IPS DF 4.7 (cell line): ENCODE results near the gene YJEFN3.

Source experiments
- DNase-seq: peaks from one replicate; pipeline ENCODE4 v3.0.0-alpha.2; 2013; ENCODE audit warnings: low spot score; ENCODE audit errors: extremely low read depth

The YJEFN3 gene

GRCh38 chr19:19498255-19498991 lies 30.3 kb upstream of the YJEFN3 start:
- DNase-seq, result no peak

DNA sequence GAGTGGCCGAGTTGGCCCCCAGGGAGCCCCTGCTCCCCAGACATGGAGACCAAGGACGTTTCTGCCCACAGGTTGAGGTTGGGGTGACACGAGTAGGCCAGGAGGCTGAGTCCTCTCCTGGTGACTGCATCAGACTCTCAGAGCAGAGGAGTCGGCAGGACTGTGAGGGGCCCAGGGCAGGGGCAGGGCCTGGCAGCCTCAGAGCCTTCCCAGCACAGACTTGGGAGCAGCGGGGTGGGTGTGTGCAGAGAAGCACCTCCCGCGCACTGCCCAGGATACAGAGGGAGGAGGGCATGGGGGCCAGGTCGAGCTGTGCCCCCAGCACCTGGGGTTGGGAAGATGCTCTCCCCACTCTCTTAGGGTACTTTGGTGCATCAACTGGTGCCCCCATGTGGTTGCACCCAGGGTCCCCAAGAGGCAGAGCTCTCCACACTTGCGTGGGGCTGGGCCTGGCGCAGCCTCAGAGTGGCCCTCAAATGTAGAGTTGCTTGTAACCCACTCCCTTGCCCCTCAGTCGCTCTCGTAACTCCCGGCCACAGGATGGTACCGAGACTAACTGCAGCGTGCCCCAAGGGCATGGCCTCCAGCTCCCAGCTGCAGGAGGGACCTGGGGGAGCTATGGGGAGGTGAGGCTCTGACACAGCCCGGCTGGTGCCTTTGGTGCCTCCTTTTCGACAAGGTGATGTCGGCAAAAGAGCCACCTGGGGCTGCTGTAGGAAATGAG lies 29.3 kb upstream of the YJEFN3 start:
- DNase-seq, result no peak

GRCh38 chr19:19500975-19501644 lies 27.6 kb upstream of the YJEFN3 start:
- DNase-seq, result no peak

DNA sequence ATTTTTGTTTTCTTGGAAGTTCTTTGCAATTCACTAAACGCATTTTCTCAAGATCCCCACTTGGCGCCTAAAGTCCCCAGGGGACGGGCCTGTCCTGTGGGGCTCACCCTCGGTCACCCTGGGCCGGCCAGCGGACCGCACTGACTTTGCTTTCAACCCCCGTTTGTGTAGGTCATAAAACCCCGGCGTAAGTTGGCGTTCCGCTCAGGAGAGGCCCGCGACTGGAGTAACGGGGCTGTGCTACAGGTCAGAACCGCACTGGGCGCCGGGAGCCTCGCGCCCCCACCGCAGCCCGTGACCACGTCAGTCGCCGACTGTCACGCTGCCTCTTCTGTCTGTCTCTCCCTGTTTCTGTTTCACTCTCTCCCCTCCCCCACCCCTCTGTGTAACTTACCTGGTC lies 26.9 kb upstream of the YJEFN3 start:
- DNase-seq, result no peak

- no peak for DNase-seq
Measured at GRCh38 chr19:19502281-19502680, 26.4 kb upstream of the YJEFN3 start.

DNA sequence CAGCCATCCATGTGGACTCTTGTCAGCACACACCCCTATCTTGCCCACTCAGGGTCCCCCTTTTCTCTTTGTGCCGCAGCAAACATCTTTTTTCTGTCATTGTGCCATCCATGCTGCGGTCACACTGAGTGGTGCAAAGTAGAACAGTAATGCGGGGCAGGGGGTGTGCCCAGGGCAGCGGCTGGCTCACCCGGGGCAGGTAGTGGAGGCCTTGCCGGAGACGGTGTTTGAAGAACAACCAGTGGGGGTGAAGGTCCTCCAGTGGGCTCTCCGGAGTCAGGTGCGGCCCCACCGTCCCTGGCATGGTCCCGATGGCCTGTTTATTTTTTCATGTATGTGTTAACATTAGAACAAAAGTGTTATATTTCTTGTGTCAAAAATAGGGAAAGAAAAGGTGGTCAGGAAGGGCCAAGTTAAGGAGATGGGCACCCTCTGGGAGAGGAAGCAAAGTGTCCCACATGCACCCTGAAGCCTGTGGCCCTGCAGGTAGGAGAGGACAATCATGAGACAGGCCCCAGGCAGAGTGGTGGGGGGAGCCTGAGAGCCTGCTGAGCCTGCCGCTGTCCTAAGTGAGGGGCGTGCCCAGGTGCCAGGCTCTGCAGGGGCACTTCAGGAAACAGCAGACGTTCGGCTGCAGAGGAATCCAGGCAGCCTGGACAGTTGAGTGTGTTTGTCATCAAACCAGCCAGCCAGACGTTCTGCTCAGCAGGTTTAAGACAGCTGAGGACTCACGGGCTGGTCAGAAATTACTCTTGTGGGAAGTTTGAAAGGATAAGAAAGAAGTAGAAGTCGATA lies 25.7 kb upstream of the YJEFN3 start:
- DNase-seq, result no peak

DNA sequence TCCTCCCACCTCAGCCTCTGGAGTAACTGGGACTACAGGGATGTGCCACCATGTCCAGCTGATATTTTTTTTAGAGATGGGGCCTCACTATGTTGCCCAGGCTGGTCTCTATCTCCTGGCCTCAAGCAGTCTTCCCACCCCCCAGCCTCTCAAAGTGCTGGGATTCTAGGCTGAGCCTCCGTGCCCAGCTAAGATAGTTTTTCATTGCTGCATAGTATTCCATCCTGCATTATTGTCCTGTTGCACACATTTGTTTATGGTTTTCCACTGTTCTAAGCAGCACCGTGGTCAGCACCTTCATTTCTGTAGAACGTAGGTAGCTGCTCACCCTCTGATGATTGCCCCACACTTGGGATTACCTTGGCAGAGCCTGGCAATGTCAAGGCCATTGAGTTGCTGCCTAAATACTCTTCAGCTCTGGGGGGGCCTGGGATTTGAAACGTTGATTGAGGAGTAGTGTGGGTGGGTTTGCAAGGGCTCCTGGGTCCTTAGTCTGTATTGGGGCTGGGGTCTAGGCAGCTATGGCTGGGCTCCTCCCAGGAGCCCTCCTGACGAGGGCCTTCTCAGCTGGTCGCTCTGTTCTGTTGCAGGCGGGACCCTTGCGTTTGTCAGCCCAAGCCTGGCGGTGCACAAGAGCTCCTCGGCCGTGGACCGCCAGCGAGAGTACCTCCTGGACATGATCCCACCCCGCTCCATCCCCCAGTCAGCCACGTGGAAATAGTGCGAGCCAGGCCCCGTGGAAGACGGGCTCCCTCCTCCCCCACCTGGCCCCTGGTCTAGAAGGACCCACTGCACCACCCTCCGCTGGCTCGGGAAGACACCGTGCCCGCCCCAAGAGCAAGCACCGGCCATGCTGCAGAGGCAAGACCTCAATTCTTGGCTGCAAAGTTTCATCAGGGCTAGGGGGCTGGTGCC lies 23.7 kb upstream of the YJEFN3 start:
- DNase-seq, result no peak

DNA sequence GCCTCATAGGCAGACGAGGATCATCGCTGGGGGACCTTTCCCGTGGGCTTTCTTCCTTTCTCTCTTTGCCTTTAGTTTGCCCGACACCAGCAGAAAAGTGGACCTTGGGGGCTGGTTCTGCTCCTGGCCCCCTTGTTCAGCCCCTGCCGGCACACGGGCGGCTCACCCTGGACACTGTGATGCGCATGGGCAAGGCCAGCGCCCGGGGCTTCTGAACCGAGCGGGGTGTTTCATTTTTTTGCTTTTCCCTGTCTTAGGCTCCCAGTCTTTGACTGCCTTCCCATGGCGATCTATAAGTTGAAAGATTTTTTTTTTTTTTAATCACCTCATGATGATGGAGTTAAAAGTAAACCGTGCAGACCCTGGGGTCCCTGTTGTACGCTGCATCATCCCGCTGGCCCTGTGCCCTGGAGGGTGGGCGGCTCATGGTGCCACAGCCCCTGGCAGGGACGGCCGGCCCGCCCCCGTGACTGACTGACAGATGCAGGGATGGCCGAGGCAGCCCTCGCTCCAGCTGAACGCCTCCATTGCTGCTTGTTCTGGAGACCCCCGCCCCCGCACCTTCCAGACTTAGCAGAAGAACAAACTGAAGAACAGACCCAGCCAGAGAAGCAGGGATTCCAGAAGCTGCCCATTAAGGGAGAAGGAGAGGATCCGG lies 22.9 kb upstream of the YJEFN3 start:
- no peak for DNase-seq

DNA sequence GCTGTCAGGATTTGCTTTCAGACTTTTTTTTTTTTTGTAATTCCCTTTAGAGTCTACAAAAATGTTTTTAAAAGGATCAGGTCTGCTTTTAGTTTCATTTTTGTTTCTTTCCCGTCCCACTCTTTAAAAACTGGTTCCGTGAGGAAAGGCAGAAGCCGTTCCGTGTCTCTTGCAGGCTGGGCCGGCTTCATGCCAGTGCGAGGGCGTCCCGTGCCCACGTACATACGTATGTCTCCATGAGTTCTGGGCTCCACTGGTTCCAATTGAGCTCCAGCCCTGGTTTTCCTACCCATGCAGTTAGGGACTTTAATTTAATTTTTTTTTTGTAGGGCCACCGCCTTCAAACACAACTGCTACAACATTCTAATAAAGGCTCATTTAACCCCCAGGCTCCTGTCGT lies 22.1 kb upstream of the YJEFN3 start:
- DNase-seq, result no peak

DNA sequence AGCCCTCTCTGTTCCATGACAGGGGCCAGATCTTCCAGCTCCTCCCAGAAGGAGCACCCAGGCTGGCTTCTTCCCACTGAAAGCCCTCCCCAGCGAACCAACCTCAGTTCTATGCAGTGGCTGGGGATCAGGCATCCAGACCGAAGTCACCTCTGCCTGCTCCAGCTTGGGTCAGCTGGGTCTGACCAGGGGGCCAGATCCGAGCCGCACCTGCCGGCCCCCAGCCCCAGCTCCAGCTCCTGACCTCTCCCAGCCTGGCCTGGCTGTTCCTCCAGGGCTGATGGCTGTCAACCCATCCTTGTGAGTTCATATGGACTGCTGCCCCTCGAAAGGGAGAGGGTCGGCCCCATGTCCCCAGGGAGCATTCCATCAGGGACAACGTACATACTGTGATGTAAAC lies 21.4 kb upstream of the YJEFN3 start:
- DNase-seq, result no peak

DNA sequence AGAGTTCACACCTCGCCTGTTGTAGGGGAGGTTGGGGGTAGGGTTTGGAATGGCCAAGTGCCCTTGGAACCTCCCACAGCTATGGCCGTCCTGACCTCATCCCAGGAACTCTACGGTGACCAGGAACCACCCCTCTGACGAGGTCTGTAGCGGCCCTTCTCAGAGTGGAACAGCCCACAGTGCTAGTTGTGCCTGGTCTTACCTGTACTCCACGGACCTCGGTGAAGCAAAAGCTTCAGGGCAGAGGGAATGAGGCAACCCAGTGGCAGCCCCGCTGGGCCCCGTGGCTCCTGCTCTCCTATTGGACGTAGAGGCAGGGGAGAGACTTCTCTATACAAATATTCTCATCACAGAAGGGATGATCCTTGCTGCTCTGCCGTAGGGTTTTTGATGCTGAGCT lies 20.5 kb upstream of the YJEFN3 start:
- no peak for DNase-seq

GRCh38 chr19:19510432-19510831 lies 18.3 kb upstream of the YJEFN3 start:
- DNase-seq, result no peak

DNA sequence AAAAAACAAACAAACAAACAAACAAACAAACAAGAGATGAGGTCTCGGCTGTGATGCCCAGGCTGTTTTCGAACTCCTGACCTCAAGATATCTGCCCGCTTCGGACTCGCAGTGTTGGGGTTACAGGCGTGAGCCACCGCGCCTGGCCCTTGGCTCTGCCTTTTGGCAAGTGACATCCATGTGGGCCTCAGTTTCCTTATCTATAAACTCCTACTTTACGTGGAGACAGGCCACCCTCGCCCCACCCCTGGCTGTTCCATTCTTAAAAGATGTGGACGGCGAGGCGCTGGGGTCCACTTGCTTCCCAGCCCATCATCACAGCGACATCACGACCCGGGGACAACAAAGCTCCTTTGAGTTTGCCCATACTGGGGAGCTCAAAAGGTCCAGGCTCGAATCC lies 15.0 kb upstream of the YJEFN3 start:
- DNase-seq, result no peak

- no peak for DNase-seq
Measured at GRCh38 chr19:19514215-19514657, 14.5 kb upstream of the YJEFN3 start.

DNA sequence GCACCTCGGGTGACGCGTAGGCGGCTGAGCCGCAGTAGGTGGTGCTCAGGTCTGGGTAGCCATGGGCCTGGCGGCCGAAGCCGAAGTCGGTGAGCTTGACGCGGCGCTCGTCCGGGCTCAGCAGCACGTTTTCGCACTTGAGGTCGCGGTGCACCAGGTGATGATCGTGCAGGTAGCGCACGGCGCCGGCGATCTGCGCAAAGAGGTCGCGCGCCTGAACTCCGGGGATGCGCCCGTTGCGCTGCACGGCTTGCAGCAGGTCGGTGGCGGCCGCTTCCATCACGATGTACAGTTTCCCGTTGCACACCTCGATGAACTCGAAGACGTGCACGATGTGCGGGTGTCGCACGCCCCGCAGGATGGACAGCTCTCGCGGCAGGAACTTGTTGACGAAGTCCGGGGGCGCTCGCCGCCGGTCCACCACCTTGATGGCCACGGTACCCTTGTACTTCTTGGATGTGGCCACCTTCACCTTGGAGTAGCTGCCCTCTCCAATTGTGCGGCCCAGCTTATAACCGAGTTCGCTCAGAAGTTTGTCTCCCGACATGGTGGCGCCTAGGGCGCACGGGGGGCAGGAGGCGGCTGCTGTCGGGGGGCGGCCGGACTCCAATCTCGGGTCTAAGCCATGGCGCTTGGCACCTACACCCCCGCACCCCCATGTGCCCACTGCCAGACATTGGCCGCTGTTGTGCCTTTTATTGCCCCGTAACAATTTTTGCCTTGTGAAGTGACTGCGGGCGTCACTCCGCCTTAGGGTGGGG lies 13.7 kb upstream of the YJEFN3 start, which contains the start of gene TSSK6:
TSSK6 (minus strand) TSS at position 668 of the 761 bp plus-strand sequence; CDS start at position 547, 121 bp downstream.
- DNase-seq, result no peak

- DNase-seq, result peak; percentile 85
Measured at GRCh38 chr19:19515642-19516519, 12.8 kb upstream of the YJEFN3 start, which contains the start of gene NDUFA13. NDUFA13 (plus strand) TSS chr19:19516225; CDS start chr19:19516239, 14 bp downstream.

DNA sequence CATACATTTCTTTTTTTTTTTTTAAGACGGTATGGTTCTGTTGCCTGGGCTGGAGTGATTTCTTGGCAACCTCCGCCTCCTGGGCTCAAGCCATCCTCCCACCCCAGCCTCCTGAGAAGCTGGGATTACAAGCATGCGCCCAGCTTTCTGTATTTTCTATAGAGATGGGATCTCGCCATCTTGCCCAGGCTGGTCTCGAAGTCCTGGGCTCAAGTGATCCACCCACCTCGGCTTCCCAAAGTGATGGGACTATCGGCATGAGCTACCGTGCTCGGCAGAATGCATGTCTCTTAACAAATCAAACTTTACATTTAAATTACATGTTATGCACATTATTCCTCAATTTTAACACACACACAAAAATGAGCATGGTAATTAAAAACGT lies 11.5 kb upstream of the YJEFN3 start:
- DNase-seq, result no peak

DNA sequence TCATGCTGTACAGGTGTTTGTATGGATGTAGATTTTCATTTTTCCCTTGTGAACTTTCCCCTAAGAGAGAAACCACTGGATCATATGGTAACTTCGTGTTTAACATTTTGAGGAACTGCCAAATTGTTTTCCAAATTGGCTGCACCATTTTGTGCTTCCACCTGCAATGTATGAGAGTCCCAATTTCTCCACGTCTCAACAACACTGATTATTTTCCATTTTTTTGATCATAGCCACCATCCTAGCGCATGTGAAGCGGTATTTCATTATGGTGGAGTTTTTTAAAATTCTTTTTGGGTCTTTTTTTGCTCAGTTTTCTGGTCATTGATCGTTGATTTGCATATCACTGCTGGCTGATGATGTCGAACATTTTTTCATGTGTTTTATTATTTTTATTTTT lies 7.7 kb upstream of the YJEFN3 start:
- no peak for DNase-seq
